Left colon (tissue), 2 donors: Measurements from ENCODE around the gene TGM3. TPM values are rescaled to one million over a fixed set of nuclear protein-coding genes. Genes with fewer than 3 reads are reported as not detected.
A peak's percentile ranks its signal among the peaks of the same experiment; 100 is the strongest.

Experiments
- ATAC-seq: fragments of 200-7000 bp; cut with Tn5 transposase; one replicate; pipeline ENCODE4 v1.9.1; 2020; ENCODE audit warnings: mild to moderate bottlenecking, moderate library complexity
- DNase-seq, 2 donors: peaks; one replicate each; pipeline ENCODE4 v3.0.0-alpha.2; 2020
- intact Hi-C, 2 donors: fragments of 100-400 bp; cut with DNase I in 1 of 2; cut with micrococcal nuclease in 1 of 2; formaldehyde crosslinking; loops; one replicate each; pipeline versions ENCODE4 v1.11.2 to v1.14.0; 2022; cut with DNase I, micrococcal nuclease
- total RNA-seq, 2 donors: library from RNA; stranded (reverse); fragmentation: NEBNext Ultra II Directional; extraction: Animal tissue kit (Norgen Biotek cat#: 25700); gene quantifications; one replicate each; pipeline ENCODE4 v1.2.1, GENCODE V29; 2021
- donor health status: DM: no; HTN: no; CAD: no.
- donor health status: DM: yes; HTN: yes; CAD: no.

Gene TGM3
- total RNA-seq, 2 donors from 2014 or later = 0.36 to 0.43 TPM

DNA sequence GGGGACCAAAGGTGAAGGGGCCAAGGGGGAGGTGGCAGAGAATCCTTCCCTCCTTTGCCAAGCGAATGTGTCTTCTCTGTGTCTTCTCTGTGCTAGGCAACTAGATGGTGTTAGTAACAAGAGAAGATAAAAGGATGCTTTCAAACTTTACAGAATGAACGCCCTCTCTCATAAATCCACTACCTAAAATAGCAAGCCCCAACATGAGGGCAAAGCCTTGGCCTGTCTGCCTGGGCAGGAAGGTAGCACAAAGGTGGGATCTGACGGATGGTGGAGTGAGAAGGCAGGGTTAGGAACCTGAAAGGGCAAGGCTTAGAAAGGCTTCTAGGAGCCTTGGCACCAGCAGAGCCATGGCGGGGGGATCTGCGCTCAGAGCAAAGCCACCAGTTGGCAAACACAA is 13.6 kb upstream of the TGM3 start:
- intact Hi-C loops = no loop called here
- ATAC-seq = no peak

DNA sequence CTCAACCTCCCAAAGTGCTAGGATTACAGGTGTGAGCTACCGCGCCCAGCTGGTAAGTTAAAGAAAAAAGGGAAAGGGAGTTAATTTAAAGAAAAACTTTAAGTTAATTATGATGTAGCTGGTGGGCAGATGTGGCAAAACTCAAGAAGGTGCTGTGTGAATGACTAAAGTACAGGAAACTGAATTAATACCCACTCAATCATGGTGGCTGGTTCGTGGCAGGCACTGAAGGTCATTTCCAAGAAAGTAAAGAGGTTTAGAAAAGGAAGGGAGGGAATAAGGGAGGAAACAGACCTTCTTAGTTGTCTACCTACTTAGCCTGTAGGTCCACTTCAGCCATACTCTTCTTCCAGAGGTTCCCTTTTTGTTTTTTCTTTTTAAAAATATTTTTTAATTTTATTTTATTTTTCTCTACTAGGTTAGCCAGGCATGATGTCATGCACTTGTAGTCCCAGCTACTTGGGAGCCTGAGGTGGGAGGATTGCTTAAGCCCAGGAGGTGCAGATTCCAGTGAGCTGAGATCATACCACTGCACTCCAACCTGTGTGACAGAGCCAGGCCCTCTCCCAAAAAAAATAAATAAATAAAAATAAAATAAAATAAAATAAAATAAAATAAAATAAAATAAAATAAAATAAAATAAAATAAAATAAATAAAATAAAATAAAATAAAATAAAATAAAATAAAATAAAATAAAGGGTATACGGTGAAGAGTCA is 11.9 kb upstream of the TGM3 start:
- DNase-seq (no peak), ATAC-seq (no peak)
- intact Hi-C loops = no loop called here

More for the DNA sequence above, 13.6 kb upstream of the TGM3 start:
- no peak for DNase-seq

DNA sequence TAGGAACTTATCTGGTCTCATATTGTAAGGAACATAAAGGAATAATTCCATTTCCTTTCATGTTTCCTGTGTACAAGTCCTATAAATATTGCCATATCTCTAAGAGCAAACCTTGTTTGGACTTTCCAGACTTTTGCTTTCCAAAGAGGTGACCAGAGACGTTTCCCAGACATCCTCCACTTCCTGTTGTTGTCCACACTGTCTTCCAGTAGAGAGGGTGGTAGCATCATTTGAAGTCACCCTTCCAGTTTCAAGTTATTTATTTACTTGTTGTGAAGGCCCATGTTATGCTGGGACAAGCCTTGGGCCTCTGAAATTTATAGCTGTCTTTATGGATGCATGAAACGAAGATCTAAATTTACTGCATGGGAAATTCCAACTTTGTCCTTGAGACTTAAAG is 10.6 kb upstream of the TGM3 start:
- DNase-seq (no peak), ATAC-seq (peak; percentile 56)
- intact Hi-C loops = no loop called here

DNA sequence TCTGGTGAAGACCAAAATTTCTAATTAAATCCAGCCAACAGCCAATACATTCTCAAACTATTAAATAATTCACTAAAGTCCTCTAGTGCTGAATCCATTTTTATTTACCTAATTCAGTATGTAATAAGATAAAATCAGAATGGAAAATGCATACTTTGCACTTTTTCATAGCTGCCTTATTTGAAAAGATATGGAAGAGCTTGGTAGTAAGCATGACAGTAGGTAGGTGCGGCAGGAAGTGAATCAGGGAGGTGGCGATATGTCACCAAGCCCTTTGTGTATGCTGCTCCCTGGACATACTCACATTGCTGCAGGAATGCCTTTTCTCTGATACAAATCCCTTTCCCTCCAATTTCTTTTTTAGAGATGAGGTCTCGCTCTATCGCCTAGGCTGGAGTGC is 10.2 kb upstream of the TGM3 start:
- ATAC-seq = peak; percentile 78
- intact Hi-C loops = no loop called here
- DNase-seq = no peak

DNA sequence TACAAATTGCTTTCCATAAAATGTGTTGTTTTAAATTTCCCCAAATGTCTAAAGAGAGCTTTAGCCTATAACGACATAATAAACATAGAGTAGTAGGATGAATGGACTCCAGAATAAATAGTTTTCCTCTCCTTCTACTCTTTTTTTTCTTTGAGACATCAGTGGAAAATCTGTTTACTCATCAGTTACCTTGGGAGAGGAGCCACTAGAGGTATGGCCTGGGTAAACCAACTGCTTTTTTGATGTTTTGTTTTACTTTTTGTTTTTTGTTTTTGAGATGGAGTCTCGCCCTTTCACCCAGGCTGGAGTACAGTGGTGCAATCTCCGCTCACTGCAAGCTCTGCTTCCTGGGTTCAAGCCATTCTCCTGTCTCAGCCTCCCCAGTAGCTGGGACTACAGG is 8.3 kb upstream of the TGM3 start:
- intact Hi-C loops = no loop called here
- ATAC-seq (no peak), DNase-seq (no peak)

DNA sequence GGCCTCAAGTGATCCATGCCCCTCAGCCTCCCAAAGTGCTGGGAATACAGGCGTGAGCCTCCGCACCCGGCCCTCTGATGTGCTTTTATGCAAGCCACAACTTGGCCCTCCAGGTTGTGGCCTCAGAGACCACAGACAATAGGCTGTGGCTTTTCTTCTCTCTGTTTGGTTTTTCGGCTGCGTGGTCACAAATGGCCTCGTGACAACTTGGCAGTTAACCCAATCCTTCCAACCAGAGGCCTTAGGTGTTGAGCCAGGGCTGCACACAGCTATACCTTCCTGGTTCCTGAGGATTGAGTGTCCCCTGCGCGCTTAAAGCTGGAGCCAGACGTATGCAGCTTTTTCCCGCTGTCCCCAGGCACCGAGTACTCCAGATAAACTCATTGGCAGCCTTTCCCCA is 6.3 kb upstream of the TGM3 start:
- no peak for ATAC-seq
- no peak for DNase-seq
- intact Hi-C loops = no loop called here

DNA sequence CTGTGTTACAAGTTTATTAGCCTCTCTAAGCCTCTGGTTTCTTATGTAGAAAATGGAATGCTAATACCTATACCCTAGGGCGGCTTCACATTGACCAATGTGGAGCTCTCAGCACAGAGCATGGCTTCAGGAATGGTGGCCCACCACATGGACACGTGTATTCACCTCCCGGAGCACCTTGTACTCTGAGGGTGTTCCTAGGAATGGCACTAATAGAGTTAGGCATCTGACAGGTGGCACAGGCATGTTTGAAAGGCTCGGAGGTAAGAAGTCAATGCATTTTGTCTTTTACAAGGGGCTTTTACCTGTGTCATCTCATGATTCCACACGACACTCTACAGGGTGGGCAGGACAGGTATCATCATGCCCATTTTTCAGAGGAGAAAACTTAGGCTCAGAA is 5.3 kb upstream of the TGM3 start:
- no peak for DNase-seq
- intact Hi-C loops = no loop called here
- no peak for ATAC-seq

DNA sequence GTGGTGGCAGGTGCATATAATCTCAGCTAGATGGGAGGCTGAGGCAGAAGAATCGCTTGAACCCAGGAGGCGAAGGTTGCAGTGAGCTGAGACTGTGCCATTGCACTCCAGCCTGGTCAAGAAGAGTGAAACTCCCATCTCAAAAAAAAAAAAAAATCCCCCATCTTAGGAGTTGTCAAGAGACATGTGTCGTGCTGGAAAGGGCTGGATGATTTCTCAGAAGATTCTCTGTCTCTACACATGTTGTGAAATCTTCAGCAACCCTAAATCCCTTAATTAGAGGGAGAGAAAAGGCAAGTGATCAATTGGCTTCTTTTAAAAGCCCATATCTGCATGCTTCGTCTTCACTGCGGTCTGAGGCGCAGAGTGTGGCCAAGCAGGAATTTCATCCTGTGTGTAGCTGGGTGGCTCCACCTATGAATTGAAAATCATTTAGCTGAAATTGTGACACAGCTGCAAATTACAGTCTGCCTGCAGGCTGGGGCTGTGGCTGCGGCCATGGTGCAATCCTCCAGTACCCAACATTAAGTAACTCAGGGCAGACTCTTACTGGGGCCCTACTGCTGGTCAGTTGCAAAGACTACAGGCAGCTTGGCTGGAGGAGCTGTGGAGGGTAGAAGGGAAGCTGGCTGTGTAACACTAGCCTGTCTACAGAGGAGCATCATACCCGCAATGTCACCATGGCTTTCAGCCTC is 3.2 kb upstream of the TGM3 start:
- no peak for DNase-seq
- no peak for ATAC-seq
- intact Hi-C loops = no loop called here

DNA sequence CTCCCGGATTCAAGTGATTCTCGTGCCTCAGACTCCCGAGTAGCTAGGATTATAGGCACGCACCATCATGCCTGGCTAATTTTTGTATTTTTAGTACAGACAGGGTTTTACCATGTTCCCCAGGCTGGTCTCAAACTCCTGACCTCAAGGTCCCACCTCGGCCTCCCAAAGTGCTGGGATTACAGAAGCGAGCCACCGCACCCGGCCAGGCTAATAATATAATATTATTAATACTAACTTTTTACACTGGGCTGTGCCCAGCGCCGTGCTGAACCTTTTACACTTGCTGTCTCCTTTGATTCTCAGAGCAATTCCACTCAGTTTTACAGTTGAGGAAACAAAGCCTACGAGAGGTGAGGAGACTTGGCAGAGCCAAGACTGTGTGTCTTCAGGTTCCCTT is 2.3 kb upstream of the TGM3 start:
- ATAC-seq = no peak

DNA sequence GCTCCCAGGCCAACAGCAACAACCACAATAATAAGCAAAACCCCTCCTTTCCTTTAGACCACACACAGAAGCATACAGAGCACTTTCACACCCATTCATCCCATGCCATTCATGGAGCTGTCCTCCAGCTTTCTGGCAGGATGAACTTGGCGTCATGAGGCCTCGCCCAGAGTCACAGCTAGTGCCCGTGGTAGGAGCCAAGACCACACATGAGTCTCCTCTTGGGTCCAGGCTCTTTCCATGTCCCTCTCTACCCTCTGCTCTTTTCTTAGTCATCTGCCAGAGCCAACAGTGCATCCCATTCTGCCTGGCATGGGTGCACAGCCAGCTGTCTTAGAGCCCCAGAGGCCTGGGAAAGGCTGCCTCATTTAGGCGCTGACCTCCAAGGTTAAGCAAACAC is 1.8 kb upstream of the TGM3 start:
- no peak for DNase-seq
- intact Hi-C loops = no loop called here

More for the DNA sequence above, 2.3 kb upstream of the TGM3 start:
- DNase-seq = no peak
- intact Hi-C loops = no loop called here

DNA sequence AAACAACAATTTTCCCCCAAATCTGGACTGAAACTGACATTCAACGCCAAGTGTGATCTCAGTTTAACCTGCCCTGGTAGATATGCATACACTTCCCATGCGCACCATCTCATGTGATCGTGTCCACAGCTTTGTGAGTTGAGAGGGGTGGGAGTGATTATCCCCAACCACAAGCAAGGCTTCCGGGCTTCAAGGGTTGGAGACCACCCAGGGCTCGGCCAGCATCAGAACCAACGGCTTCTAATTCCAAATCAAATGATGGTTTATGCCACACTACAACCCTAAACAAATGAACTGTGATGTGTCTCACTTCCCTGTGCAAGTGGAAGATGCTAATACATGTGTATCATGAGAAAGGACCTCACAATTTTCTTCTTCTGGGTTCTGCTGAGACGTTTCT is 515 bp upstream of the TGM3 start:
- DNase-seq (no peak), ATAC-seq (no peak)
- intact Hi-C loops = no loop called here

More for the DNA sequence above, 1.8 kb upstream of the TGM3 start:
- ATAC-seq = no peak

DNA sequence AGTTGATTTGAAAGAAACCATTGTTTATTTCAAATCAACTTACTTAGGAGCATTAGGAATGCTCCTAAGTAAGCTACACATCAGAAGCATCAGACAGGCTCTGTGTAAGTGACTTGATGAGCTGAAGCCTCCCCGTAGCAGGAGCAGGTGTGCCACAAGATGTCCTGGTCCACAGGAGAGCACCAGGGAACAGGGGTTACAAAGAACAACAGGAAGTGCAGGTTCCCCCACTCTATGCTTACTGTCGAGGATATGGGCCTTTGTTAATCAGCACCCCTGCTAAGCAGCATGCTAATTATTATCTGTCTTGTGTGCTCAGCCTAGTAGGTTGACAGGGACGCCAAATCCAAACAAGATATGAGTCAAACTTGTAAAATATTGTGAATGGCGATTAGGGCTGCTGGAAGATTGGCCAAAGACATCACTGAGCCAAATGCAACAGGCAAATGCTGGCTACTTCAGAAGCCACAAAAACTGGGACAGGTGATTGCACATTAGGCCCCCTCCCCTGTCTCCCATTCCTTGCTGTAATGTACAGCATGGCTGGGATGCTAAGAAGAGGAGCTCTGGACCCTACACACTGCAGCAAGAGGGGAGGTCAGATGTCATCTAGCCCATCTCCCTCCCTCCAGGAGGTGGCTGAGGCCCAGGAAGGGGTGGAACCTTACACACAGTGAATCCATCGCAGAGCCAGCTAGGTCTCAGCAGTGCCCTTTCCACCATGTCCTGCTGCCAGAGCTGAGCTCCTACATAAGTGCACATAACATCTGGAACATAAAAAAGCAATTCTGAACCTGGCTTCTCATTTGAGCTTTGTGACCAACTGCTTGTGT is 939 bp downstream of the TGM3 start:
- ATAC-seq (no peak), DNase-seq (no peak)
- intact Hi-C loops = no loop called here

DNA sequence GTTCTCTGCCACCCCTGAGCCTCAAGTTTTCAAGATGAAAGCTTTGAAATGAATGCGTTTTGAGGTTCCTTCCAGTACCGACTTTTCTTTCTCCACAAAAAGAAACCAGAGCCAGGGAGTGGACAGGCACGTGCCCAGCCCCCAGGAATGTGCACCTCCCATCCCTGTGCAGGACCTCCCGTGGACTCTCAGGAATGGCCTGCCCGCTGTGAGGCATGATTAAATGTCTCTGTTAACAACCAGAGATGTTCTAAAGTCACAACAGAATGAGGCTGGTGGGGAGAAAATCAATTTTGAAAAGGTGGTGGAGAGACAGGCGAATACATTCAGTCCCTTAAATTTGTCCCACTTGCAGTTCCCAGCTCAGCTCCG is 1.5 kb downstream of the TGM3 start:
- DNase-seq = no peak
- intact Hi-C loops = no loop called here
- ATAC-seq = no peak

DNA sequence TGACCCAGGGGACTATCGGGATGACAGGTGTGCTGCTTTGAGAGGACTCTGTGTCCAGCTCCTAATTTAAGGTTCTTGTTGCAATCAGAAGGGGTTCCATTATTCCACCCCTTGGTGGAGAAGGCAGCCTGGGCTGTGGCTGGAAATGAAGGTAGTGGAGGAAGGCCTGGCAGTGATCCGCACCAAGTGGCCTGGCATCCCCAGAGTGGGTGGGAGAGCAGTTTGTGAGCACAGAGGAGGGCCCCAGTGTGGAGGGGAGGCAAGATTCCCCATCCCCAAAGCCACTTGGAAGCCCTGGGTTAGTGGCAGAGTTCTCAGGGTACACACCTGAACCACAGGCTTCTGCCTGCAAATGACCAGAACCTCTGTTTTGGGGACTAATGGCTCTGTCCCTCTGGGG is 2.3 kb downstream of the TGM3 start:
- DNase-seq = no peak
- intact Hi-C loops = no loop called here
- ATAC-seq = no peak

DNA sequence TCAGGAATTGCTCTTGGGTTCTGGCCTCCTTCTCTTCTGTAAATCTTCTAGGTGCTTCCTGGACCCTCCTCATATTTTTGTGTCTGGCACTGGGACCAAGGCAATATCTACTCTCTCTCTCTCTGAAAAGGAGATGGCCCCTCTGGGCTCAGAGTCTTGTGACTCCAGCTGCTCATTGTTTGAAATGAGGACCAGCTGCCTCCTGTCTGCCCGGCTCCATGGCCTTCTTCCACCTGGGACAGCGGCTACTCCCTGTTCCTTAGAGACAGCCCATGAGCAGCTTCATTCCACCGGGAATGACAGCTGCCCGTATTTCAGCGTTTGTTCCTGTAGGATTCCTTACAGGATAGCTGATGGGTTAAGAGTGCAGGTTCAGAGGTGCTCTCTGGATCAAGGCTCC is 2.9 kb downstream of the TGM3 start:
- DNase-seq = no peak
- intact Hi-C loops = no loop called here

DNA sequence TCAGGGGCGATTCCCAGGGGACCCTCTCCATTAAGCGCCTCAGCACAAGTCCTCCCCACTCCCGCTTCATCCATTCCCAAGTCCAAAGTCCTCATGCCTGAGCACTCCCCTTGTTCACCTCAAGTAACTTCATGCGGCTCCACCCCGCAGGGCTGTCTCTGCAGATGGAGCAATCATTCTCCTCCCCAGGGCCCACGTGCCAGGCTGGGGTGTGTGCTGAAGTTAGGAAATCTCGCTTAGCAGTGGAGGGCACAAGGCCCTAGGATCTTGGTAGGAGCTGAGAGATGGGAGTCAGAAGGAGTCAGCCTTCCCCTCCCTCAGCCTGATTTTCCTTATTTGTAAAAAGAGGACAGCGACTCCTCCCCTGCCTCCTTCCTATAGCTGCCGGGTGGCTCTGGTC is 3.5 kb downstream of the TGM3 start:
- ATAC-seq = peak; percentile 96
- peak; percentile 73 to 82 for DNase-seq
- intact Hi-C loops = no loop called here

More for the DNA sequence above, 2.9 kb downstream of the TGM3 start:
- ATAC-seq = no peak

DNA sequence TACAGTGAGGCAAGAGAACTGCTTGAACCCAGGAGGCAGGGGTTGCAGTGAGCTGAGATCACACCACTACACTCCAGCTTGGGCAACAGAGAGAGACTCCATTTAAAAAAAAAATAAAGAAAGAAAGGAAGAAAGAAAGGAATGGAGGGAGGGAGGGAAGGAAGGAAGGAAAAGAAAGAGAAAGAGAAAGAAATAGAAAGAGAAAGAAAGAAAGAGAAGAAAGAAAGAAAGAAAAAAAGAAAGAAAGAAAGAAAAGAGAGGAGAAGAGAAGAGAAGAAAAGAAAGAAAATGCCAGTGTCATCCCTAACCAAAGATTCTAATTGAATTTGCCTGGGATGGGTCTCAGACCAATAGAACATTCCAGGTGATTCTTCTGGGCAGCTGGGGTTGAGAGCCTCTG is 4.2 kb downstream of the TGM3 start:
- intact Hi-C loops = no loop called here
- ATAC-seq (no peak), DNase-seq (no peak)

DNA sequence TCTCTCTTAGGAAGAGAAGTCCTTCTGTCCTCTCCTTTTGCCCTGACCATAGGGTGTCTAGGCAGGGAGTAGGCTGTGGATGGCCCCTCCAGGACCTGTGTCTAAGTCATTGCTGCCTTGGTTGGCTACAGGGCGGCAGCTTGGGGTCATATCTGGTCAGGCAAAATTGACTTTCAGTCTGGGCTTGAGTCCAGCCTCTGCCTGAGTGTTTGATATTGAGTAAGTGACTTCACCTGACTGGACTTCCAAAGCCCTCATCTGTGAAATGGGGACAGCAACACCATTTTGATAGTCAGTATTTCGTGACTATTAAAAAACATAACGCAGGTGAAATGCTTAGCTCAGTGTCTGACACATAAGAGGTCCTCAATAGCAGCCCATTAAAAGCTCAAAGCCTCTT is 4.6 kb downstream of the TGM3 start:
- ATAC-seq = no peak
- intact Hi-C loops = no loop called here

DNA sequence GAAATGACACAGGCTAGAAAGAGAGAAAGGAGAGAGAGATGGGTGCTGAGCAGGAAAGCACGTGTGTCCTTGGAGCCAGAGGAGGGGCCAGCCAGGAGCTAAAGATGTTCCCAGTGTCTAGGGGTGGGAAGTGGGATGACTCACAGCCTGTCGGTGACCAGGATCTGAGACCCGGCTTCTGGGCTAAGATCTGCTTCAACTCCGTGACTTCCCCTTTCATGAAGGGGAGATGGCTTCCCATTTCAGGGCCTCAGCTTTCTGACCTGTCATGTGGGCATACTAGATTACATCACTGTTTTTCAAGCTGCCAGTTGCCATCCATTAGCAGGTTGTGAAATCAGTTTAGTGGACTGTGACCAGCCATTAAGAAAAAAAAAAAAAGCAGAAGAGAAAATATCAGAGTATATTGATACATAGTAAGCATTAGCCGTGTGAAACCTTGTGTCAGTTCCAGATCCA is 5.4 kb downstream of the TGM3 start:
- ATAC-seq (no peak), DNase-seq (peak in 1 of 2 donors; percentile 62)
- intact Hi-C loops = no loop called here

More for the DNA sequence above, 4.6 kb downstream of the TGM3 start:
- DNase-seq = no peak
